Ramos (cell line): ENCODE data around the gene NAV3.

ENCODE experiments used
- in situ Hi-C: fragments of 300-500 bp; cut with MboI; formaldehyde crosslinking; loops from one replicate; pipeline ENCODE4 v1.14.3; 2022; ENCODE audit warnings: low sequenced_read_pairs; ENCODE audit not compliant: unreplicated experiment

NAV3 gene

GRCh38 chr12:78176643-78177042 is 345.9 kb downstream of the NAV3 start:
- in situ Hi-C loops: no loop called here

GRCh38 chr12:78177298-78177697 is 346.6 kb downstream of the NAV3 start:
- in situ Hi-C loops: no loop called here

- in situ Hi-C loops: no loop called here
Observed at GRCh38 chr12:78179346-78179745, 348.7 kb downstream of the NAV3 start.

GRCh38 chr12:78181544-78182162 is 351.0 kb downstream of the NAV3 start:
- in situ Hi-C loops: no loop called here

- in situ Hi-C loops: no loop called here
Observed at GRCh38 chr12:78183824-78184223, 353.1 kb downstream of the NAV3 start.

GRCh38 chr12:78185109-78185508 is 354.4 kb downstream of the NAV3 start:
- in situ Hi-C loops: no loop called here

- in situ Hi-C loops: no loop called here
Observed at GRCh38 chr12:78185651-78186050, 355.0 kb downstream of the NAV3 start.

GRCh38 chr12:78186670-78187069 is 356.0 kb downstream of the NAV3 start:
- in situ Hi-C loops: no loop called here

- in situ Hi-C loops: no loop called here
Observed at GRCh38 chr12:78187741-78188140, 357.0 kb downstream of the NAV3 start.

GRCh38 chr12:78189656-78190055 is 359.0 kb downstream of the NAV3 start:
- in situ Hi-C loops: no loop called here

GRCh38 chr12:78191611-78192010 is 360.9 kb downstream of the NAV3 start:
- in situ Hi-C loops: no loop called here

- in situ Hi-C loops: no loop called here
Observed at GRCh38 chr12:78192979-78193378, 362.3 kb downstream of the NAV3 start.

GRCh38 chr12:78194448-78194847 is 363.8 kb downstream of the NAV3 start:
- in situ Hi-C loops: no loop called here

GRCh38 chr12:78198896-78199295 is 368.2 kb downstream of the NAV3 start:
- in situ Hi-C loops: no loop called here

GRCh38 chr12:78199926-78200325 is 369.2 kb downstream of the NAV3 start:
- in situ Hi-C loops: no loop called here

GRCh38 chr12:78204926-78205325 is 374.2 kb downstream of the NAV3 start:
- in situ Hi-C loops: no loop called here

GRCh38 chr12:78208092-78208491 is 377.4 kb downstream of the NAV3 start:
- in situ Hi-C loops: no loop called here

- in situ Hi-C loops: no loop called here
Observed at GRCh38 chr12:78209846-78210505, 379.3 kb downstream of the NAV3 start.

- in situ Hi-C loops: no loop called here
Observed at GRCh38 chr12:78210506-78210860, 379.8 kb downstream of the NAV3 start.

GRCh38 chr12:78210894-78211302 is 380.2 kb downstream of the NAV3 start:
- in situ Hi-C loops: no loop called here

GRCh38 chr12:78220811-78221210 is 390.1 kb downstream of the NAV3 start:
- in situ Hi-C loops: no loop called here

- in situ Hi-C loops: no loop called here
Observed at GRCh38 chr12:78224154-78224553, 393.5 kb downstream of the NAV3 start.
